Osteocyte (in vitro differentiated cells): ENCODE measurements around the gene PRICKLE3. TPM values are rescaled to one million over a fixed set of nuclear protein-coding genes. Genes with fewer than 3 reads are reported as not detected.

ENCODE experiments used
- DNase-seq: peaks from one replicate; pipeline ENCODE4 v3.0.0; 2021; ENCODE audit warnings: mixed read lengths; ENCODE audit not compliant: unreplicated experiment; ENCODE audit errors: extremely low spot score
- H3K27ac Mint-ChIP-seq: one replicate; pipeline ENCODE4 v1.8.0; 2021; ENCODE audit warnings: mild to moderate bottlenecking, mixed read lengths; ENCODE audit not compliant: unreplicated experiment
- H3K27me3 Mint-ChIP-seq: one replicate; pipeline ENCODE4 v1.8.0; 2021; ENCODE audit warnings: mixed read lengths; ENCODE audit not compliant: unreplicated experiment
- H3K36me3 Mint-ChIP-seq: one replicate; pipeline ENCODE4 v1.8.0; 2021; ENCODE audit warnings: mixed read lengths; ENCODE audit not compliant: unreplicated experiment
- H3K4me1 Mint-ChIP-seq: one replicate; pipeline ENCODE4 v1.8.0; 2021; ENCODE audit warnings: mixed read lengths; ENCODE audit not compliant: unreplicated experiment
- H3K4me3 Mint-ChIP-seq: one replicate; pipeline ENCODE4 v1.8.0; 2021; ENCODE audit warnings: mild to moderate bottlenecking, moderate library complexity, mixed read lengths; ENCODE audit not compliant: unreplicated experiment
- H3K9me3 Mint-ChIP-seq: one replicate; pipeline ENCODE4 v1.8.0; 2021; ENCODE audit warnings: mixed read lengths; ENCODE audit not compliant: unreplicated experiment
- total RNA-seq: library from RNA; stranded (reverse); gene quantifications from 2 replicates; pipeline ENCODE4 v1.2.1, GENCODE V29; 2021
- TF ChIP-seq, protein P1 (sequence below): fragments of 200-600 bp; sonication (generic); IDR thresholded peaks from 2 replicates; pipeline ENCODE4 v1.5.0; 2021; ENCODE audit warnings: antibody characterized with exemption, mild to moderate bottlenecking, moderate library complexity

PRICKLE3 gene
- total RNA-seq, 1 donor from 2014 or later, result 8.5 TPM

DNA sequence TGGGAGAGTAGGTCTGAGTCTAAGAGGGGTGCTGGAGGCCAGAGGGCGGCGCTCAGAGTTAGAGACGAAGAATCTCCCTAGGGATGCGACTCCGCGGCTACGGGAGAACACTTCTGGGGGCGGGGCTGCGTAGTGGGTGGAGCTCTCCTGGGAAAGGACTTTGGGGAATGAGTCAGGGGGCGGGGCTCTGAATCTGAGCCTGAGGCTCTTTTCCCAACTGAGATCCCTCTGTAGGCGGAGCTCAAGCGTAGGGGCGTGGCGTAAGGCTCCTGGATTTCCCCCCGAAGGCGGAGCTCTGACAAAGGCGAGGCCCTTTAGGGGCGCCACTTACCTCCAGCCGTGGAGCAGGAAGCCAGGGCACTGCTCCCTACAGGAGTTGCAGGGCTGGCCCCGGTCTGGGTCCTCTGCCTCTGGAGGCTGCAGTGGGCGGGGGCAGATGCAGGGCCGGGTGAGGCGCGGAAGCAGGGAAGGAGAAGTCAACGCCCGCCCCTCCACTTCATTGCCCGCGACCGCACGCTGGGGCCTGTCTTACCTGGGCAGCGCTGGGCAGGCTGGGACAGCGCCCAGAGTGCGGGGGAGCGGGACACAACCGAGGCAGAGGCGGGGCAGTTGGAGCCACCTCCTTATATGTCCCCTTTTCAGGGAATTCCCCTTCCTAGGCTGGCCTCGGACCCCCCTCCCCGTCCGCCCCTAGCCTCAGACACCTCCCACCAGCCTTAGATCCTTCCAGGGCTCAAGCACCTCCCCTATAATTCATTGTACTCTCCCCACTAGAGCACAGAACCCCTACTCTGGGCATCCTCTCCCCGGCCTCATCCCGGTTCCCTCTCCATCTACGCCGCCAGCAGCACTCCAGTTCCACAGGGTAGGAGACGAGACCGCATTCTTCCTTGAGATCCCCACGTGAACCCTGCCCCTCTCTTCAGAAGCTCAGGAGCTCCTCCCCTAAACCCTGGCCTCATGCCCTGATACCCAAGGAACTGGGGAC, 1.6 kb downstream of the PRICKLE3 start:
- Mint-ChIP-seq H3K9me3 (peaks cover under 1% of the 10 kb centered on the region), H3K4me1 (peaks cover 15% of the 10 kb centered on the region), H3K4me3 (peak overlapping the region; percentile 62), H3K36me3 (peaks cover 2% of the 10 kb centered on the region), H3K27ac (peak overlapping the region; percentile 68), H3K27me3 (no peaks in the 10 kb centered on the region)
- TF ChIP-seq, protein P1, sequence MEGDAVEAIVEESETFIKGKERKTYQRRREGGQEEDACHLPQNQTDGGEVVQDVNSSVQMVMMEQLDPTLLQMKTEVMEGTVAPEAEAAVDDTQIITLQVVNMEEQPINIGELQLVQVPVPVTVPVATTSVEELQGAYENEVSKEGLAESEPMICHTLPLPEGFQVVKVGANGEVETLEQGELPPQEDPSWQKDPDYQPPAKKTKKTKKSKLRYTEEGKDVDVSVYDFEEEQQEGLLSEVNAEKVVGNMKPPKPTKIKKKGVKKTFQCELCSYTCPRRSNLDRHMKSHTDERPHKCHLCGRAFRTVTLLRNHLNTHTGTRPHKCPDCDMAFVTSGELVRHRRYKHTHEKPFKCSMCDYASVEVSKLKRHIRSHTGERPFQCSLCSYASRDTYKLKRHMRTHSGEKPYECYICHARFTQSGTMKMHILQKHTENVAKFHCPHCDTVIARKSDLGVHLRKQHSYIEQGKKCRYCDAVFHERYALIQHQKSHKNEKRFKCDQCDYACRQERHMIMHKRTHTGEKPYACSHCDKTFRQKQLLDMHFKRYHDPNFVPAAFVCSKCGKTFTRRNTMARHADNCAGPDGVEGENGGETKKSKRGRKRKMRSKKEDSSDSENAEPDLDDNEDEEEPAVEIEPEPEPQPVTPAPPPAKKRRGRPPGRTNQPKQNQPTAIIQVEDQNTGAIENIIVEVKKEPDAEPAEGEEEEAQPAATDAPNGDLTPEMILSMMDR, result no peak
- peak; percentile 91 for DNase-seq

DNA sequence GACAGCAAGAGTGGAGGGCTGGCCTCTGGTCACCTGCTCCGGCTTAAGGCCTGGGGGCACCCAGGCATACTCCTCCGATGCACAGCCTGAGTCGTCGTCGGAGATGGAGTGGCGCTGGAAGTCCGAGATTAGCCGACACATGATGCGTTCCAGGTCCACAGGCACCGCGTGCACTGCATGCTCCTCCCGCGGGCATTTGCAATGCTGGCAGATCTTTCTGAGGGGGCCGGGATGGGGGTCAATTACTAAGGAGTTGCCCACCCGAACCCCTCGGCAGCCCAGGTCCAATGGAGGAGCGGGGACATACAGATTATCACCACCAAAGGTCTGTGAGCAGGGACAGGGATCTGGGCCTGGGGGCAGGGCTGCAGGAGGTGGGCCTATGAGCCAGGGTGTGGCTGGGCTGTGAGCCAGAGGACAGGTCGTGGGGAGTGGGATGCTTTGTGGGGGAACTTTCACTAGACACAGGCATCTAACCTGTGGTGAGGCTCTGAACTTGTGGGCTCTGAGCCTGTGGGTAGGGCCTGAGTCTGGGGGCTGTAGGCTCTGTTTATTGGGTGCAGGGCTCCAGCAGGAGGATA, 2.4 kb downstream of the PRICKLE3 start:
- H3K36me3 Mint-ChIP-seq, result peaks cover 6% of the 10 kb centered on the region
- peaks cover 4% of the 10 kb centered on the region for H3K9me3 Mint-ChIP-seq
- H3K27ac Mint-ChIP-seq, result peak overlapping the region; percentile 68
- TF ChIP-seq, protein P1, result no peak
- peaks cover 14% of the 10 kb centered on the region for H3K4me1 Mint-ChIP-seq
- no peaks in the 10 kb centered on the region for H3K27me3 Mint-ChIP-seq
- peak overlapping the region; percentile 62 for H3K4me3 Mint-ChIP-seq
- no peak for DNase-seq

DNA sequence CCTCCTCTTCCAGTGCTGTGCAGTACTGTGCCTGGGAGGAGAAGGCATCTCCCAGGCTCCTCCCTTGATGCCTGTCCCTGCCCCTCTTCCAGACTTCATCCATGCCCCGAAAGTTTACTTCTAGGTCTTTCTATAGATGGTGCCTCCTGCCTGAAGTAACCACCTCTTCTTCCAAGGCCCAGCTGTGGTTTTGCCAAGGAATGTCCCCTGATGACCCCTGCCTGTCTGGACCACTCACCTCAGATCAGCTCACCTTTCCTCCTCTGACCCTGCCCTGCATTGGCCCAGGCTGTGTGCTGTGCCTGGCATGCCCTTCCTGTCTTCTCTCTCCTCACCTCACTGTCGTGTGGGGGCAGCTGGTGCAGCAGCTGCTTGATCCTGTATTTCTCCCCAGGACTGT, 6.8 kb downstream of the PRICKLE3 start:
- DNase-seq, result no peak
- Mint-ChIP-seq H3K4me1 (peaks cover 9% of the 10 kb centered on the region), H3K36me3 (peaks cover 18% of the 10 kb centered on the region), H3K27me3 (no peaks in the 10 kb centered on the region), H3K27ac (no peak overlapping the region), H3K9me3 (peaks cover 4% of the 10 kb centered on the region), H3K4me3 (no peak overlapping the region)
- TF ChIP-seq, protein P1, result no peak

DNA sequence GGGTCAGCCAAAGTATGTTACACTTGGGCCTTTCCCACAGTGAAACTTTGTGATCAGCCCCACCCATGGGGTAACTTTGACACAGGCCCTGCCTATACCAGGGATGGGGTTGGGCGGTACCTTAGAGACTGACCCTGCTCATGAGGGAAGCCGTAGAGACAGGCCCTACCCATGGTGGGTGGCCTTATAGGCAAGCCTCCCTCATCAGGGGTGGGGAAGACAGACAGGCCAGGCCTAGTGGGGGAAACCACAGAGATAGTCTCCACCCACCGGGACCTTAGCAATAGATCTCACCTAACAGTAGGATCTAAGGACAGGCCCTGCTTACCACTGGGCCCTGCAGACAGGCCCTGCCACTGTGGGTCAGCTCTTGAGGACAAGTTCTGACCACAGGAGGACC, 7.6 kb downstream of the PRICKLE3 start:
- peaks cover 3% of the 10 kb centered on the region for H3K4me1 Mint-ChIP-seq
- peaks cover 19% of the 10 kb centered on the region for H3K36me3 Mint-ChIP-seq
- no peak for DNase-seq
- H3K27ac Mint-ChIP-seq, result no peak overlapping the region
- no peak overlapping the region for H3K4me3 Mint-ChIP-seq
- peaks cover 4% of the 10 kb centered on the region for H3K9me3 Mint-ChIP-seq
- TF ChIP-seq, protein P1, result no peak
- H3K27me3 Mint-ChIP-seq, result no peaks in the 10 kb centered on the region

DNA sequence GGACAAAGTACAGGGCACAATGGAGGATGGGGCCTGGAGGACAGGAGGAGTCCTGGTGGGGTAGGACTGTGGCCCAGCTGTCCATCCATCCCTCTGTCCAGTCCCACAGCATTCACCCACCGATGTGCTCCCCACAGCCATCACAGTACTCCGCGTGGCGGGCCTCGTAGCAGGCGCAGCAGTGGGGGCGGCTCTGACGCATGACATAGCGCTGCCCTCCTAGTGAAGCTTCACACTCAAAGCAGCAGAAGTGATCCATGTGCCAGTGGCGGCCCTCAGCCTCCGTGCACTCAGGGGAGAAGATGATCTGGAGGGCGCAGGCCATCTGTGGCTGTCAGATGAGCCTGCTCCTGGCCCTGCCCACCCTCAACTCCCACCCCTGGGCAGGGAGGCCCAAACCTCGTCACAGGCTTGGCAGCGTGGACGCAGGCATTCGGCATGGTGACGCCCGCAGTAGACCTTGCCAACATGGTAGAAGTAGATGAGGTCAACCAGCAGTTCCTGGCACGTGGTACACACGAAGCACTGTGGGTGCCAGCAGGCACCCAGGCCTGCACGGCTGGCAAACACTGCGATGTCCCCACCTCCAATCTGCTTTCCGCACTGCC, 8.2 kb downstream of the PRICKLE3 start:
- TF ChIP-seq, protein P1, result no peak
- Mint-ChIP-seq H3K4me1 (peaks cover 7% of the 10 kb centered on the region), H3K36me3 (peaks cover 19% of the 10 kb centered on the region), H3K4me3 (no peak overlapping the region), H3K27ac (no peak overlapping the region), H3K27me3 (no peaks in the 10 kb centered on the region), H3K9me3 (peaks cover 4% of the 10 kb centered on the region)
- DNase-seq, result no peak
